ENCODE measurements around the gene TIMMDC1.
"Not testable (repeated sequence)": the region's sequence is repeated elsewhere in the genome, so short reads cannot be mapped to it uniquely, and the experiment has no call there.

The TIMMDC1 gene

GRCh38 chr3:119557192-119557876 lies 59.0 kb downstream of the TIMMDC1 start:
- DNase-seq: no peak

GRCh38 chr3:119557877-119558269 lies 59.5 kb downstream of the TIMMDC1 start:
- no peak for DNase-seq

- no peak for DNase-seq
Observed at GRCh38 chr3:119558626-119559317, 60.4 kb downstream of the TIMMDC1 start.

- DNase-seq: no peak
Observed at GRCh38 chr3:119559441-119559963, 61.2 kb downstream of the TIMMDC1 start, which contains the start of gene CD80. TSS of gene CD80 (minus strand) at chr3:119559614. CDS start at chr3:119557728, 1,886 bp downstream.

- DNase-seq: no peak
Observed at GRCh38 chr3:119560160-119560559, 61.8 kb downstream of the TIMMDC1 start.

GRCh38 chr3:119562307-119562961 lies 64.1 kb downstream of the TIMMDC1 start:
- DNase-seq: no peak

GRCh38 chr3:119563334-119563733 lies 65.0 kb downstream of the TIMMDC1 start:
- DNase-seq: not testable (repeated sequence)

GRCh38 chr3:119569156-119569555 lies 70.8 kb downstream of the TIMMDC1 start:
- no peak for DNase-seq

- no peak for DNase-seq
Observed at GRCh38 chr3:119570229-119570628, 71.9 kb downstream of the TIMMDC1 start.

GRCh38 chr3:119571230-119571629 lies 72.9 kb downstream of the TIMMDC1 start:
- DNase-seq: no peak

GRCh38 chr3:119571688-119572087 lies 73.3 kb downstream of the TIMMDC1 start:
- DNase-seq: no peak

Measured in effector CD8-positive, alpha-beta T cell (primary cell).